GM19468 (cell line): ENCODE data around the gene NBPF20.
A peak's percentile ranks its signal among the peaks of the same experiment; 100 is the strongest.
"Not testable (repeated sequence)": the region's sequence is repeated elsewhere in the genome, so short reads cannot be mapped to it uniquely, and the experiment has no call there.

Source experiments
- ATAC-seq: cut with Tn5 transposase; IDR thresholded peaks from one replicate; pipeline ENCODE4 v1.9.1; 2021; ENCODE audit warnings: mild to moderate bottlenecking, moderate library complexity, moderate number of reproducible peaks; ENCODE audit not compliant: unreplicated experiment; ENCODE audit errors: extremely low read depth

NBPF20 gene, protein sequence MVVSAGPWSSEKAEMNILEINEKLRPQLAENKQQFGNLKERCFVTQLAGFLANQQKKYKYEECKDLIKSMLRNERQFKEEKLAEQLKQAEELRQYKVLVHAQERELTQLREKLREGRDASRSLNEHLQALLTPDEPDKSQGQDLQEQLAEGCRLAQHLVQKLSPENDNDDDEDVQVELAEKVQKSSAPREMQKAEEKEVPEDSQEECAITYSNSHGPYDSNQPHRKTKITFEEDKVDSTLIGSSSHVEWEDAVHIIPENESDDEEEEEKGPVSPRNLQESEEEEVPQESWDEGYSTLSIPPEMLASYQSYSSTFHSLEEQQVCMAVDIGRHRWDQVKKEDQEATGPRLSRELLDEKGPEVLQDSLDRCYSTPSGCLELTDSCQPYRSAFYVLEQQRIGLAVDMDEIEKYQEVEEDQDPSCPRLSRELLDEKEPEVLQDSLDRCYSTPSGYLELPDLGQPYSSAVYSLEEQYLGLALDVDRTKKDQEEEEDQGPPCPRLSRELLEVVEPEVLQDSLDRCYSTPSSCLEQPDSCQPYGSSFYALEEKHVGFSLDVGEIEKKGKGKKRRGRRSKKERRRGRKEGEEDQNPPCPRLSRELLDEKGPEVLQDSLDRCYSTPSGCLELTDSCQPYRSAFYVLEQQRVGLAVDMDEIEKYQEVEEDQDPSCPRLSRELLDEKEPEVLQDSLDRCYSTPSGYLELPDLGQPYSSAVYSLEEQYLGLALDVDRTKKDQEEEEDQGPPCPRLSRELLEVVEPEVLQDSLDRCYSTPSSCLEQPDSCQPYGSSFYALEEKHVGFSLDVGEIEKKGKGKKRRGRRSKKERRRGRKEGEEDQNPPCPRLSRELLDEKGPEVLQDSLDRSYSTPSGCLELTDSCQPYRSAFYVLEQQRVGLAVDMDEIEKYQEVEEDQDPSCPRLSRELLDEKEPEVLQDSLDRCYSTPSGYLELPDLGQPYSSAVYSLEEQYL (N-terminal part only)

DNA sequence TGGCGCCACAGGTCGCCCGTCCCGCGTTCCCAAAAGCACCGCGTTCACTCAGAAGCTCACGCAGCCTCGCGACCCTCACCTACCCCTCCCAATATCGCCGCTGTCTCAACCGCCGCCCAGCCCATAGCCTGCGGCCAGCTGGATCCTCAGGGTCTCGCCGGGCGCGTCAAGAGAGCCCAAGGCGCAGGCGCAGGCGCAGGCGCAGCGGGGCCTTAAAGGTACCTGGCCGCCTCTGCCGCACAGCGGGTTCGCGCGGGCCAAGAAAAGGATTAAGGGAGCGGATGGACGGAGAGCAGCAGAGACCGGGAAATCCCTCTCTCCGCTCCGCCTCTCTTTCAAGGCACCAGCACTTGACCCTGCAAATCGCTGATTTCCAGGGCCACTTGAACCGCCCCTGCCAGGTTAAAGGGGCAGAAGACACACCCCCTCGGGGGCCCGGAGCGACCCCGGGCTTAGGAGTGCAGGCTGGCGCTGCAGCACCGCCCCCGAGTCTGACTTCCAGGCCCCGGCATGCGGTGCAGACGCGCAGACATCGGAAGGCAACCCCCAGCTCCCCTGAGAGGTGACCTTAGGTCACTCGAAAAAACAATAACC, at the start of gene NBPF20:
Gene NBPF20, minus strand, starts transcription at position 168 of the 594 bp plus-strand sequence. CDS start 20,331 bp downstream, outside the sequence.
- peak; percentile 87 for ATAC-seq

DNA sequence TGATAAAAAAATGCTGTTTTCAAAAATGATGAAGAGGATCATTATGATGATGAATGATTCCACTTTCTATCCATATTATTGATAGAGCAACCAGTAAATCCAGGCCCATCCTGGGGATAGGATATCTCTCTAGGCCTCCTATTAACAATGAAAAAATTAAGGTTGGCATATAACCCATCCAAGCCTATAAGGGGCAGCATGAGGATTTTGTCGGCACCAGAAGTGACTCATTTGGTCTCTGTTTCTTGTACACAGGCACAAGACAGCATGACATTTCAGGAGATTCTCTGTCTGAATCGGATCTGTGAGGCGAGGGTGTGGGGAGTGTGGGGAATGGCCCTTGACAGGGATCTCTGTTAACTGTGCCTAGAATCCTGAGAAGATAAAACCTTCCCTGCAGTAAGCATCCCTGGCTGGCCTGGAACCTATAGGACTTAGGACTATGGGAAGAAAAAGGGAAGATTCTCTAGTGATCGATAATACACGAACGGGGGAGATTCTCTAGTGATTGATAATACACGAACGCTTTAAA, 49.5 kb upstream of the NBPF20 start:
- ATAC-seq = not testable (repeated sequence)

DNA sequence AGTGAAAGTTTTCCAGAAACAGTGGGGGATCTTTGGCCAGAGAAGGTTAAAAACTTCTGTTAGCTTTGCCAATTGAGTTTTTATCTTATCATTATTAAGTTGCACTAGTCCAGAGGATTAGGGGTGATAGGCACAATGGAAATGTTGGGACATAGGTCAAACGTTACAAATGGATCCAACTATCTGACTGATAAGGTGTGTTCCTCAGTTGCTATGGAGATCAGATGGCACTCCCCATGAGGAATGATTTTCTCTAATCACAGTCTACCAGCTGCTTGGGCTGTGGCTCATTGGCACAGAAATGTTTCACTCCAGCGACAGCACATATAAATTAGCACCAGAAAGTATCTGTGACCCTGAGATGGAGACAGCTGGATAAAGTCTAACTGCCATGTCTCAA, 47.3 kb upstream of the NBPF20 start:
- not testable (repeated sequence) for ATAC-seq

DNA sequence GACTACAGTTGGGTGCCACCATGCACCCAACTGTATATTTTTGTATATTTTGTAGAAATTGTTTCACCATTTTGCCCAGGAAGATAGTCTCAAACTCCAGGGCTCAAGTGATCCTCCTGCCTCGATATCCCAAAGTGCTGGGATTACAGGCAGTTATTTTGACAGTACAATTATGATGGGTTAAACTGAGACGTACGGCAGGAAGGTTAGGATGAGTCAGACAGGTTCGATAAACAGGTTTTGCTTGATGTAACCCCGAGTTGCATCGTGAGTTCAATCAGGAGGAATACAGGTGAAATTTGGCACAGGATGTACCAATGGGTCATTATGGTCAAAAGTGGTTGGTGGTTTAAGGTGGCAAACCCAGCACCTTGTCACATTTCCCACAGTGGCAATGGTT, 46.0 kb upstream of the NBPF20 start:
- ATAC-seq = not testable (repeated sequence)

DNA sequence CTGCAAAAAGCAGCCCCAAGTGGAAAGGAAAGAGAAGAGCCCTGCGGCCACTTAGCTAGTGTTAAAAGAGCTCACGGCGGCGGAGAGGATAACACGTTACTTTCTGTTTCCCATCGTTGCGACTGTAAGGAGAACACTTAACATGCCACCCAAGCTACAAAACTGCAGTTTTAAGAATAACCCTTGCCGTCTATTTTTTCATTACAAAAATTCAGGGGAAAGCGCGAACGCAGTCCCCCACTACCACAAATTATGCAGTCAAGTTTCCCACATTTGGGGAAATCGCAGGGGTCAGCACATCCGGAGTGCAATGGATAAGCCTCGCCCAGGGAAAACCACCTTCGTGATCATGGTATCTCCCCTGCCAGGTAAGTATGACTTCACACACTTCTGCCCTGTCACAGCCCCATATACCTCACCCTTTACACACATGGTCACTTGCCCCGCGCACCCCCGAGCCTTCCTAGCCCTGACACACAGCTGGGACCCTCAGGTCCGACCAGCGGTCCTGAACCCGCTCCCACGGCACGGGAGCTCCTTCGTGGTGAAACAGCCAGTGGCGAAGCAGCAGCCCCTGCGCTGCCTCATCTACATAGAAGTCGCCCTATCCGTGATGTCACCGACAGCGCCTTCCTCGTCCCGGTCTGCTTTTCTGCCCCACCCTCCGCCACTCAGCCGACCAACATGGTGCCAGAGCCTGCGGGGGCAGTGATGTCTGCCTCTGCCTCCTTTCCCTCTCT, 40.2 kb upstream of the NBPF20 start:
- peak; percentile 70 for ATAC-seq

DNA sequence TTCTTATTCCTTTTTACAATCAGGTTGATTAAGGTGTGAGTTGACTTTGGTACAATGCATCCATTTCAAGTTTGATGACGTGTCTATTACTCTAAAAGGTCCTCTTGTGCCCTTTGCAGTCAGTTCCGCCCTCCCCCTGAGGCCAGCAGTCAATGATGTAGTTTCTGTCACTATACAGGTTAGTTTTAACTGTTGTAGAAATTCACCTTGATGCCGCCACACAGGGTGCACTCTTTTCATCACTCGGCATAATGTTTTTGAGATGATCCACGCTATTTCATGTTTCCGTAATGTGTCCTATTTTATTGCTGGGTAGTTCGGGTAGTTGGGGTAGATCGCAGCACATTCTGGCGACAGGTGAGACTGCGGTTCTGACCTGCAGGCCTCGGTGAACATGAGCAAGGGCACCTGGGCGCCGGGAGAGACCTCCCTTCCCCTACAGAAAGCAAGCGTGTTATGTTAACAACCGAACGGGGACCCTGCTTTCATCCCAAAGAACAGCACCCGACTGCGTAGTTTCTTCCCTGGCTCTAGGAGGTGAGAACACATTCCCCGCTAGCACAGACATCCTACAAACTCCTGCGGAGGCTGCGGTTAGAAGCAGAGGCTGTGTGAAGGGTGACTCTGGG, 39.4 kb upstream of the NBPF20 start:
- ATAC-seq = not testable (repeated sequence)

DNA sequence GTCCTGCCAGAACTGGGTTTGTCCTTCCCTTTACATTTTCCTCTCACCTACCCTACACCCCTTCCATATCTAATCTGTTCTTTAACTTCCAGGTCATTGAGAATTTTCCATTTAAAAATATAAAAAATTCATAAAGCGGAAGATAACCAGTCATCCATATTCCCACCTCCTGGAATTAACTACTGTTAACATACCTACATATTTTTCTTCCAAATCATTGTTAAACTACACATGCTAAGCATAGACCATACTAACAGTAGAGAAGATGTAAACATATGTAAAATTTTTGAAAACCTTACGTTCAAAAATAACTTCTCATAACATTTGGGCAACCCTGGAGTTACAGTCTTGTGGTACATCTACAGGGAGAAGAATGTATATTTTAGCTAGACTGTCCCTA, 38.6 kb upstream of the NBPF20 start:
- not testable (repeated sequence) for ATAC-seq

DNA sequence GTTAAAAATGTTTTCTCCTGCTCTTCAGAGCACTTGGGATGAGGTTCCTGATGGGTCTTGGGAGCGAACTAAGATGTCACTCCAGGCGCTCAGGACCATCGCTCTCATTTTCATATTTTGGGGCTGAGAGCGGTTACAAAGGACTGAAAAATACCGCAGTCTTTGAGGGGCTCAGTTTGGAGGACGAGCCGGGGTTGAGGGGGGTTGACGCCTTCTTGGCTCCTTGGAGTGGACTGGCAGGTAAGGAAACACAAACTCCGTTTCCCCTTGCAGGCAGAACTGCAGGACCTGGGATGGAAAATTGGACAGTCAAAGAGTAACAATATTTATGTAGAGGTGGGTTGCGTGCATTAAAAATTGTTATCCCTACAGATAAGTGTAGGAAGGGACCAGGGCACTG, 35.3 kb upstream of the NBPF20 start:
- not testable (repeated sequence) for ATAC-seq

DNA sequence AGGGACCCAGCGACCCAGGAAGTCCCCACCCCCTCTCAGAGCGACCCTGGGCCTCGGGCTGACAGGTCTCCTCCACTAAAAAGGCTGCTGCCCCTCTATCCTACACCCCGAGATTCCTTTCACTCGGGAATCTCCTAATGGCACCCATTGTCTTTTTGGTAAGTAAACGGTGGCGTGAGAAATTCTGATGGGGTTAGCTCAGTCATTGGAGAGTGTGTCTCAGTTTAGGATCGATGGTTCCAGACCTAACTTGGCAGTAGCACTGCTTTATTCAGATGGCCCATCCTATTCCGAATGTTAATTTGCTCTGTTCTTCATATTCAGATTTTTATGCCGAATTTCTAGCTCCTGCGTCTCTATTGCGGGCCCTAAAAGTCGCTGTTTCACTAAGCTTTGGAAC, 34.6 kb upstream of the NBPF20 start:
- not testable (repeated sequence) for ATAC-seq

DNA sequence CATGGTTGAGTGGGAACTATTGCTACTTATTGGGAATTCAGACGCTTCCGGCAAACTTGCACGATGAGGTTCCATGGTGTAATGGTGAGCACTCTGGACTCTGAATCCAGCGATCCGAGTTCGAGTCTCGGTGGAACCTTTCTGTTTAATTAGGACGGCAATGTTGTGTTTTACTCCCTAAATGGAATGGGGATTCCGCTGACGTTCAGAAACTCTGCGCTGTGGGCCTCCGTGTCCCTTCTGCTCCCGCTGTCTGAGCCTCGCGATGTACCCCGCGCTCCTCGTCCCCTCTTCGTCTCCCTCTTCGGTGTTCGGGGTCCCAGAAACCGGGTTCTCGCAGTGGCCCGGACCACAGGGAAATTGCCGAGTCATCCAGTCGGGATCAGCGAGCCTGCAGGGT, 34.2 kb upstream of the NBPF20 start:
- not testable (repeated sequence) for ATAC-seq

DNA sequence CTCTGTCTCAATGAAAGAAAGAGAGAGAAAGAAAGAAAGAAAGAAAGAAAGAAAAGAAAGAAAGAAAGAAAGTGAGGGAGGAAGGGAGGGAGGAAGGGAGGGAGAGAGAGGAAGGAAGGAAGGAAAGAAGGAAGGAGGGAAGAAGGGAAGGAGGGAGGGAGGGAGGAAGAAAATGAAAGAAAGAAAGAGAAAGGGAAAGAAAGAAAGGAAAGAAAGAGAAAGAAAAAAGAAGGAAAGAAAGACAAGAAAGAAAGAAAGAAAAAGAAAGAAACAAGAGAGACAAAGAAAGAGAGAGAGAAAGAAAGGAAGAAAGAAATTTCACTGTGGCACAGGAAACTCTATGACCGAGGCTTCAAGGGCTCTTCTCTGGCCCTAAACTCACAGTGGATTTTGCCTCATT, 33.7 kb upstream of the NBPF20 start:
- not testable (repeated sequence) for ATAC-seq

DNA sequence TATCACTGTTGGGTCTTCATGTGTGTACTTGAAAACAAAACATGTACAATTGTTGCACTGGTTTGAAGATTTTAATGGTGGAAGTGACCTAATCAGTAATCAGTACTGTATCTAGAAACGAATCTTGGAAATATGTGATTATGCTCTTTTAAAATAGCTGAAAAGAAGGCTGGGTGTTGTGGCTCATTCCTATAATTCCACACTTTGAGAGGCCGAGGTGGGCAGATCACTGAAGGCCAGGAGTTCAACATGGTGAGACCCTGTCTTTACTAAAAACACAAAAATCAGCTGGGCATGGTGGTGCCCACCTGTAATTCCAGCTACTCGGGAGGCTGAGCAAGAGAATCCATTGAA, 29.4 kb upstream of the NBPF20 start:
- ATAC-seq = not testable (repeated sequence)

DNA sequence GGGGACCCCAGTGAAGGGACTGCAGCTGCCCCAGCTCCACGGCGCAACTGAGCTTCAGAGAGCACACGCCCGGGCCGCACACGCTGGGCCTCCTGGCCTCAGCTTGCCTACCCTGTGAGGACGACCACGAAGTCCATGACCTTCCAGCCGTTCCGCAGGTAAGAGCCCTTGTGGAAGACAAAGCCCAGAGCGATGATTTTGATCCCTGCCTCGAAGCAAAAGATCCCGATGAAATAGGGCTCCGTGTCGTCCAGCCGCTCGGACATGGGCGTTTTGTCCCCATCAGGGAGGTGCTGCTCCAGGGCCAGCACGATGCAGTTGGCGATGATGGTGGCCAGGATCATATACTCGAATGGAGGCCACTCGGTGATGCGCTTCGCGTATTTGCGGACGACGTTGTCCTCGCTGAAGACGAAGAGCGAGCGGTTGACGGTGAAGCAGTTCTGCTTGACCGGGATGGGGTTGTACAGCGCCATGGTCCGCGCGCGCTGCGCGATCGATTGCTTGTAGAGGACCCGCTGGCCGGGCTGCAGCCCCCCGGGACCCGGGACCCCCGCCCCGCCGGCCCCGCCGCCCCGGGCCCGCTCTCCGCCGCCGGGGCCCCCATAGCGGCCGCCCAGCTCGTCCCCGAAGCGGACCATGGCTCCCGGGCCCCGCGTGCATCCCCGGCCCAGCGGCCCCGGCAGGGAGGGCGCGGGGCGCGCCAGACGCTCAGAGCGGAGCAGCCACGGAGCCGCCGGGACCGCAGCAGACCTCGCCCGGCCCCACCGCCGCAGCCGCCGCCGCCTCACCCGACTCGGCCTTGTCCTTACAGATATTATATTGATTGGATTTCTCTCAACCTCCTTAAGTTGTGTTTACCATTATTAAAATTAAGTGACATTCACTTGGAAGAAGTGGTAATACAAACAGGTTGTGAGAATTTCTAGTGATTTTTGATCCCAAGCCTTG, 28.7 kb upstream of the NBPF20 start:
- ATAC-seq = not testable (repeated sequence)

DNA sequence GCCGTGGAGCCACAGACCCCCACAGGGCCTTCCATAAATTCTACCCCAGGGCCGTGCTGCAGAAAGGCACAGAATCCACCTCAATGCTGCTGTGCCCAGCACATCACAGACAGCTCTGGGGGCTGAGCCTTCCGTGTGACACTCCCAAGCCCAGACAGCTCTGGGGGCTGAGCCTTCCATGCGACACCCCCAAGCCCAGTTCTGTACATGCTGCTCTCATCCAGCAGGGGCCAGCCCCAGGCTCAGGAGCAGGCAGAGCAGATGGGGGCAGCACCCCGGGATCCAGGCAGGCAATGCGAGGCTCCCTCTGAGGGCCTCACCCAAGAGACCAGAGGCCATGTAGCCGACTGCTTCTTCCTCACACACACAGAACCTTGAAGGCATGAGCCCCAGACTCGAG, 27.1 kb upstream of the NBPF20 start:
- not testable (repeated sequence) for ATAC-seq

DNA sequence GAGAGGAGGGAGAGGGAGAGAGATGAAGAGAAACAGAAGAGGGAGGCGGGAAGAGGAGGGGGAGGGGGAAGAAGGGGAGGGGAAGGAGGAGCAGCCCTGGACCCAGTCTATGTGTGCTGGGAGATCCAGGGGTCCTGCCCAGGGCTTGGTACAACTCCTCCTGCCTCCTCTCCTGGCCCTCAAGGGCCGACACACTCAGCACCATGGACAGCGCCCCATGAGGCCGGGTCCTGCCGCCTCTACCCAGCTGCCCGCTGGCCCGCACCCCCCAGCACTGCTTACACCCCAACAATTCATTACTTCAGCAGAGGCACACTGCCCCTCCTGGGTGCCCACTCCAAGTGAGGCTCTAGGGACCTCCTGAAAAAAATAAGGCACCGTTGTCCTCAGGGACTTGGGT, 26.5 kb upstream of the NBPF20 start:
- not testable (repeated sequence) for ATAC-seq

DNA sequence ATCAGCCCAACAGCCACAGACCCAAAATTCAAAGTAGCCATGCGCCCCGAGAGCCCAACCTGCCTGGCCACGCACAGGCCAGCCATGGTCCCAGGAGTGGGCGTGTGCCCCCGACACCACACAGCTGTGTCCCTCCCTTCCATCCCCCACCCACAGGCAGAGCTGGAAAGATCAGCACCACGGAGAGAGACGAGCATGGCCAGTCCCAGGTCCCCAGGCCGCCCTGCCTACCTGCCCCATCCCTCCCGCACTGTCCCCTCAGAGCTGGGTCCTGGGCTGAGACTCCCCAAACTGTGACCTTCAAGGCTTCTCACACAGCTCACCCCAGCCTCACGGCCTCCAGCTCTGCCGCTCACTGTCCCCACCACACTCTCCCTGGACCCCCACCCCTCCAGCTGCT, 19.8 kb upstream of the NBPF20 start:
- not testable (repeated sequence) for ATAC-seq

DNA sequence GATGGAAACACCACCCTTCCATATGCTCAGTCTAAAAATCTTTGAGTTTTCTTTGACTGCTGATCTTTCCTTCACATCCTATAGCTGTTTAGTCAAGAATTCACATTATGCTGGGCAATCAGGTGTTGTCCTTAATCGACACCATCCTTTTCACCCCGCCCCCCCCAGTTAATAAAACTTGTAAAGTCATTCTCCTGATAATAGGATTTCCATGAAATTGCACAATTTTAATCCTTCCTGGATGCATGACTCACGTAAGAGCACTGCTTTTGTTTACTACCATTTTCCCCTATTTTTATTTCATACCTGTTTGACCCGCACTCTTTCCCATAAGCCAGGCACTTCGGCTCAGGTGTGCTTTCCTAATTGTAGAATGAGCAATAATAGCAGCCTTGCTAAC, 16.9 kb upstream of the NBPF20 start:
- not testable (repeated sequence) for ATAC-seq
